Activated CD8-positive, alpha-beta memory T cell treated with anti-CD3 and anti-CD28 coated beads, Interleukin-2, amount 50 U/mL, for 48 hours (primary cell): ENCODE data around the gene LNP1.
"Not testable (repeated sequence)": the region's sequence is repeated elsewhere in the genome, so short reads cannot be mapped to it uniquely, and the experiment has no call there.

Experiments
- DNase-seq: peaks from one replicate; pipeline ENCODE4 v3.0.0-alpha.2; 2020

Gene LNP1

GRCh38 chr3:100400780-100401673, at the start of gene LNP1, which contains the start of gene TOMM70:
TSS of gene LNP1 (plus strand) at chr3:100401539. CDS start at chr3:100429730, 28,191 bp downstream.
TSS of gene TOMM70 (minus strand) at chr3:100401089. CDS start at chr3:100400949, 140 bp downstream.
- DNase-seq: peak; percentile 95

- not testable (repeated sequence) for DNase-seq
Observed at GRCh38 chr3:100351770-100352169, 49.6 kb upstream of the LNP1 start.

- no peak for DNase-seq
Observed at GRCh38 chr3:100352296-100353231, 48.8 kb upstream of the LNP1 start.

- DNase-seq: no peak
Observed at GRCh38 chr3:100354850-100355249, 46.5 kb upstream of the LNP1 start.

- no peak for DNase-seq
Observed at GRCh38 chr3:100358413-100358812, 42.9 kb upstream of the LNP1 start.

- DNase-seq: no peak
Observed at GRCh38 chr3:100359035-100359434, 42.3 kb upstream of the LNP1 start.

GRCh38 chr3:100360757-100361496, 40.4 kb upstream of the LNP1 start:
- no peak for DNase-seq

GRCh38 chr3:100361897-100362296, 39.4 kb upstream of the LNP1 start:
- no peak for DNase-seq

- DNase-seq: no peak
Observed at GRCh38 chr3:100364421-100364820, 36.9 kb upstream of the LNP1 start.

- no peak for DNase-seq
Observed at GRCh38 chr3:100366424-100366823, 34.9 kb upstream of the LNP1 start.

GRCh38 chr3:100368441-100368840, 32.9 kb upstream of the LNP1 start:
- no peak for DNase-seq

- DNase-seq: no peak
Observed at GRCh38 chr3:100370756-100371155, 30.6 kb upstream of the LNP1 start.

GRCh38 chr3:100374521-100374920, 26.8 kb upstream of the LNP1 start:
- DNase-seq: no peak

GRCh38 chr3:100376301-100376700, 25.0 kb upstream of the LNP1 start:
- no peak for DNase-seq

- no peak for DNase-seq
Observed at GRCh38 chr3:100384733-100385525, 16.4 kb upstream of the LNP1 start.

- DNase-seq: no peak
Observed at GRCh38 chr3:100386437-100387074, 14.8 kb upstream of the LNP1 start.

GRCh38 chr3:100389025-100389424, 12.3 kb upstream of the LNP1 start:
- DNase-seq: no peak

GRCh38 chr3:100395679-100396431, 5.5 kb upstream of the LNP1 start:
- no peak for DNase-seq

GRCh38 chr3:100396967-100397366, 4.4 kb upstream of the LNP1 start:
- DNase-seq: no peak

- DNase-seq: no peak
Observed at GRCh38 chr3:100399341-100400071, 1.8 kb upstream of the LNP1 start.
